Suprapubic skin (tissue), 4 donors: ENCODE results near the gene RHCG. TPM values are rescaled to one million over a fixed set of nuclear protein-coding genes. Genes with fewer than 3 reads are reported as not detected.

Experiments used
- DNase-seq, 2 donors: peaks; one replicate each; pipeline ENCODE4 v3.0.0-alpha.2; 2019; ENCODE audit warnings: low spot score in 2 of 2
- H3K27ac ChIP-seq: fragments of 200-600 bp; sonication (generic); one replicate; pipeline ENCODE4 v1.5.1; 2019
- H3K27me3 ChIP-seq: fragments of 200-600 bp; sonication (generic); one replicate; pipeline ENCODE4 v1.5.1; 2019
- H3K36me3 ChIP-seq: fragments of 200-600 bp; sonication (generic); one replicate; pipeline ENCODE4 v1.5.1; 2019
- H3K4me1 ChIP-seq: fragments of 200-600 bp; sonication (generic); one replicate; pipeline ENCODE4 v1.5.1; 2019
- H3K4me3 ChIP-seq: fragments of 200-600 bp; sonication (generic); one replicate; pipeline ENCODE4 v1.5.1; 2019; ENCODE audit warnings: mild to moderate bottlenecking
- H3K9me3 ChIP-seq: fragments of 200-600 bp; sonication (generic); one replicate; pipeline ENCODE4 v1.5.1; 2019
- EP300 ChIP-seq: sonication (generic); formaldehyde crosslinking; IDR thresholded peaks from one replicate; pipeline ENCODE4 v1.6.1; 2017; ENCODE audit warnings: antibody characterized with exemption
- POLR2A ChIP-seq, 2 donors: fragments of 450-650 bp; IDR thresholded peaks; one replicate each; pipeline ENCODE4 v1.6.1; 2017; ENCODE audit warnings: antibody characterized with exemption in 2 of 2, mild to moderate bottlenecking in 2 of 2, moderate library complexity in 2 of 2
- POLR2AphosphoS5 ChIP-seq, 3 donors: sonication (generic); formaldehyde crosslinking; IDR thresholded peaks; one replicate each; pipeline ENCODE4 v1.6.1; 2017; ENCODE audit warnings: antibody characterized with exemption in 3 of 3
- WGBS: methylation state at CpG from one replicate; pipeline ENCODE4 v1.1.5; 2018; 5-methylcytosine and 5-hydroxymethylcytosine counted together
- total RNA-seq, 4 donors: library from RNA; depleted of rRNA; stranded (reverse); fragments of >200 nt; gene quantifications; one replicate each; pipeline ENCODE4 v1.1.0, GENCODE V29; 2016
- TF ChIP-seq, protein P1 (sequence below), 2 donors: fragments of 200-600 bp in 1 of 2; fragments of 450-650 bp in 1 of 2; sonication (generic) in 1 of 2; IDR thresholded peaks; one replicate each; pipeline ENCODE4 v1.5.1; 2016 to 2019; ENCODE audit warnings: antibody characterized with exemption in 2 of 2, mild to moderate bottlenecking in 1 of 2, moderate library complexity in 1 of 2

The RHCG gene
- total RNA-seq, 4 donors from 2014 or later = 18.6 to 24.2 (median 20.8) TPM

DNA sequence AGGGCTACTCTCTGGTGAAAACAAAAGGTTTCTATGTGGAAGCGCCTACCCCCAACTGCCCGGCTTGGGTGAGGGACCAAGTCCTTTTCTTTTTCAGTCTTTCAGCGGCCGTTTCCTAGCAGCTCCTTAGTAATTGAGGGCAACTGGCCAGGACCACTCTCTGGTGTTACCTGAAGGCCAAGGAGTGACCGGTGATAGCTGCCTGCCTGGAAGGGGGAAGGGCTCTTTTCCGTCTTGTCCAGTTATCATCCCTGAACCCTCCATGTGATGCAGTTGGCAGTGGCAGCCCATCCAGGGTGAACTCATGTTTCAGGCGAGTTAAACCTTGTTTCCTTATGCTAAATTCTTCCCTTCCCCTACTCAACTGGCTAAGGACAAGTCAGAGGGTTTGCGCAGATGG, 33.3 kb downstream of the RHCG start:
- Histone ChIP-seq H3K4me1 (no peaks in the 10 kb centered on the region), H3K9me3 (no peaks in the 10 kb centered on the region), H3K27ac (no peak overlapping the region), H3K27me3 (peaks cover 13% of the 10 kb centered on the region), H3K4me3 (no peak overlapping the region), H3K36me3 (no peaks in the 10 kb centered on the region)
- TF ChIP-seq POLR2AphosphoS5 (IDR thresholded peaks at IDR 0.05) (no peak), EP300 (no peak), POLR2A (IDR thresholded peaks at IDR 0.05) (no peak)
- TF ChIP-seq, protein P1, sequence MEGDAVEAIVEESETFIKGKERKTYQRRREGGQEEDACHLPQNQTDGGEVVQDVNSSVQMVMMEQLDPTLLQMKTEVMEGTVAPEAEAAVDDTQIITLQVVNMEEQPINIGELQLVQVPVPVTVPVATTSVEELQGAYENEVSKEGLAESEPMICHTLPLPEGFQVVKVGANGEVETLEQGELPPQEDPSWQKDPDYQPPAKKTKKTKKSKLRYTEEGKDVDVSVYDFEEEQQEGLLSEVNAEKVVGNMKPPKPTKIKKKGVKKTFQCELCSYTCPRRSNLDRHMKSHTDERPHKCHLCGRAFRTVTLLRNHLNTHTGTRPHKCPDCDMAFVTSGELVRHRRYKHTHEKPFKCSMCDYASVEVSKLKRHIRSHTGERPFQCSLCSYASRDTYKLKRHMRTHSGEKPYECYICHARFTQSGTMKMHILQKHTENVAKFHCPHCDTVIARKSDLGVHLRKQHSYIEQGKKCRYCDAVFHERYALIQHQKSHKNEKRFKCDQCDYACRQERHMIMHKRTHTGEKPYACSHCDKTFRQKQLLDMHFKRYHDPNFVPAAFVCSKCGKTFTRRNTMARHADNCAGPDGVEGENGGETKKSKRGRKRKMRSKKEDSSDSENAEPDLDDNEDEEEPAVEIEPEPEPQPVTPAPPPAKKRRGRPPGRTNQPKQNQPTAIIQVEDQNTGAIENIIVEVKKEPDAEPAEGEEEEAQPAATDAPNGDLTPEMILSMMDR (IDR thresholded peaks at IDR 0.05) = no peak
- no peak for DNase-seq
- WGBS = 91% methylated on average over 8 of the region's 8 CpGs

- TF ChIP-seq POLR2A (IDR thresholded peaks at IDR 0.05) = no peak
- no peak for TF ChIP-seq EP300
- TF ChIP-seq, protein P1 (IDR thresholded peaks at IDR 0.05) = no peak
- no peak for TF ChIP-seq POLR2AphosphoS5 (IDR thresholded peaks at IDR 0.05)
- H3K27ac ChIP-seq = no peak overlapping the region
- no peaks in the 10 kb centered on the region for H3K9me3 ChIP-seq
- peaks cover 13% of the 10 kb centered on the region for H3K27me3 ChIP-seq
- no peaks in the 10 kb centered on the region for H3K4me1 ChIP-seq
- H3K4me3 ChIP-seq = no peak overlapping the region
- no peak for DNase-seq
- WGBS = 73% methylated on average over 7 of the region's 9 CpGs
- no peaks in the 10 kb centered on the region for H3K36me3 ChIP-seq
Measured at GRCh38 chr15:89462198-89462912, 34.0 kb downstream of the RHCG start.

DNA sequence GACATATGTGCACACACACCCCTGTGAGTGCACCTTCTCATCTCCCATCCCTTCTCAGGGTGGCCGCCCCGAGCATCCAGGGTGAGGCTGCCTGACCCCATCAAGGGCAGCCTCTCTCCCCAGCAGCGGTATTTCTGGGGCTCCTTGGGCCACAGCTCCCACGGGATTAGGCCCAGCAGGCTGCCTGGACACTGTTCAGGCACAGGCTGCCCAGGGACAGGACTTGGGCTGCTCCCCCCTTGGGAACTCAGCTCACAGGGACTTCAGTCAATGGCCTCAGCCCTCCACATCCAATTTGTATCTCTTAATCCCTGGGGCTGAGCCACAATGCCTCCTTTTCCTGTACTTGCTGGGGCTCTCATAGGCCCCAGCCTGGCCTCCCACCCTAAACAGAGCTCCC, 35.0 kb downstream of the RHCG start:
- TF ChIP-seq POLR2A (IDR thresholded peaks at IDR 0.05) (no peak), EP300 (no peak), POLR2AphosphoS5 (IDR thresholded peaks at IDR 0.05) (no peak)
- TF ChIP-seq, protein P1 (IDR thresholded peaks at IDR 0.05) = no peak

DNA sequence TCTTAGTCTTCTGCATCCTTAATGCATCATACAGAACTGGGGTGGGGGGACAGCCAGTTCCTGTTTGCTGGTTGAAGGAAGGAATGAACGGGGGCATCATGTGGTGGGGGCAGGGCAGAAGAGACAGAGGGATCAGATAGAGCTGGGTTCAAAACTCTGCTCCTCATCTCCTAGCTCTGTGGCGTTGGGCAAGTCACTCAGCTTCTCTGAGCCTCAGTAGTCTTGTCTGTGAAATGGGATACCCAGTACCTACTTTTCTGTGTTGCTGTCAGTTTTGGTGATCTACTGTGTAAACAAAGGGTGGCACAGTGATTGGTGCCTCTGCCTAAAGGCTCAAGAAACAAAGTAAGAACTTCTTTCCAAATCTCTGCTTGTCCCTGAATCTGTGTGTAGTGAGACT, 36.3 kb downstream of the RHCG start:
- Histone ChIP-seq H3K4me1 (no peaks in the 10 kb centered on the region), H3K4me3 (no peak overlapping the region), H3K36me3 (no peaks in the 10 kb centered on the region), H3K27me3 (peaks cover 13% of the 10 kb centered on the region), H3K27ac (no peak overlapping the region), H3K9me3 (no peaks in the 10 kb centered on the region)
- DNase-seq = no peak
- TF ChIP-seq EP300 (no peak), POLR2A (IDR thresholded peaks at IDR 0.05) (no peak), POLR2AphosphoS5 (IDR thresholded peaks at IDR 0.05) (no peak)
- TF ChIP-seq, protein P1 (IDR thresholded peaks at IDR 0.05) = no peak
- 58% methylated on average over 2 of the region's 2 CpGs for whole genome bisulfite sequencing

More for the DNA sequence above, 35.0 kb downstream of the RHCG start:
- no peaks in the 10 kb centered on the region for H3K9me3 ChIP-seq
- H3K4me1 ChIP-seq = no peaks in the 10 kb centered on the region
- peaks cover 13% of the 10 kb centered on the region for H3K27me3 ChIP-seq
- DNase-seq = no peak
- no peak overlapping the region for H3K4me3 ChIP-seq
- no peaks in the 10 kb centered on the region for H3K36me3 ChIP-seq
- 100% methylated on average over 2 of the region's 4 CpGs for WGBS
- H3K27ac ChIP-seq = no peak overlapping the region

GRCh38 chr15:89459271-89460038, 36.9 kb downstream of the RHCG start:
- H3K27me3 ChIP-seq = peaks cover 15% of the 10 kb centered on the region
- H3K4me1 ChIP-seq = no peaks in the 10 kb centered on the region
- no peak for DNase-seq
- no peak overlapping the region for H3K4me3 ChIP-seq
- H3K9me3 ChIP-seq = no peaks in the 10 kb centered on the region
- H3K36me3 ChIP-seq = no peaks in the 10 kb centered on the region
- no peak overlapping the region for H3K27ac ChIP-seq
- TF ChIP-seq, protein P1 (IDR thresholded peaks at IDR 0.05) = no peak
- TF ChIP-seq POLR2AphosphoS5 (IDR thresholded peaks at IDR 0.05) (no peak), EP300 (no peak), POLR2A (IDR thresholded peaks at IDR 0.05) (no peak)
- 85% methylated on average over 2 of the region's 2 CpGs for WGBS
